Renal pelvis (tissue), 12 donors: ENCODE data around the gene C4orf50. TPM values are rescaled to one million over a fixed set of nuclear protein-coding genes. Genes with fewer than 3 reads are reported as not detected.

Experiments used
- DNase-seq: peaks from one replicate; pipeline ENCODE4 v3.0.0-alpha.2; 2013
- long read RNA-seq, 16 experiments: transcript quantifications; one replicate each; lab custom pipeline, GENCODE V29; 2026
- polyA plus RNA-seq, 3 donors: library from polyadenylated mRNA; unstranded; fragments of 120-200 nt; gene quantifications; one replicate each; pipeline ENCODE4 v1.2.1, GENCODE V29; 2013; ENCODE audit not compliant: insufficient read length in 3 of 3

The C4orf50 gene
- under 1 TPM in 2 of 3 donors, not detected in 1; 0.01 to 0.03 TPM for polyA plus RNA-seq
- long read RNA-seq, donor 1, result 0 reads
- long read RNA-seq, donor 2, result 0 reads
- long read RNA-seq, donor 3, result 0 reads
- long read RNA-seq, donor 4, result 0 reads
- long read RNA-seq, donor 5, result 0 reads
- long read RNA-seq, donor 6, result 0 reads
- long read RNA-seq, donor 7, result 0 reads
- long read RNA-seq, donor 8, result 0 reads
- long read RNA-seq, donor 9, result 0 reads
- long read RNA-seq, donor 10, result 0 reads
- long read RNA-seq, donor 11, result 0 reads
- long read RNA-seq, donor 12, result 0 reads
- long read RNA-seq, donor 13, result 0 reads
- long read RNA-seq, donor 14, result 0 reads
- long read RNA-seq, donor 15, result 0 reads
- long read RNA-seq, donor 16, result 0 reads

DNA sequence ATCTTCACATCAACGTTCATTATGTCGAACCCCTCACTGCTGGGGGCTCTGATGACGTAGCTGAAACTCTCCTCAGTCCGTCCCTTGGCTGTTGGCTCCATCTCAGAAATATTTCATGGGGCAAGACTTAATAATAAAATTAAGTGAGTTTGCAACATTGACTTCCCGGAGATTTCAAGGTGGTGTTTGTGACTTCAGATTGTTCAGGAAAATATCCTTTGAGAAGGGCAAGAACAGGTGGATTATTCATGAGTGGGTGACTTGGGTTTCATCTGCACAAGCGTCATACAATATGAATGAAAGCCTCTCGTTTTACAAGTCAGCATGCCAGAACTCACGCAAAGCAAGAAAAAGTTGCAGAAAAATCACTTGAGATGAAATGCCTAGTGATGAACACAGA lies at the start of gene C4orf50:
Gene C4orf50, minus strand, starts transcription at position 101 of the 400 bp plus-strand sequence.
- DNase-seq, result no peak

- DNase-seq, result no peak
Observed at GRCh38 chr4:6065934-6066590, 47.8 kb upstream of the C4orf50 start.

DNA sequence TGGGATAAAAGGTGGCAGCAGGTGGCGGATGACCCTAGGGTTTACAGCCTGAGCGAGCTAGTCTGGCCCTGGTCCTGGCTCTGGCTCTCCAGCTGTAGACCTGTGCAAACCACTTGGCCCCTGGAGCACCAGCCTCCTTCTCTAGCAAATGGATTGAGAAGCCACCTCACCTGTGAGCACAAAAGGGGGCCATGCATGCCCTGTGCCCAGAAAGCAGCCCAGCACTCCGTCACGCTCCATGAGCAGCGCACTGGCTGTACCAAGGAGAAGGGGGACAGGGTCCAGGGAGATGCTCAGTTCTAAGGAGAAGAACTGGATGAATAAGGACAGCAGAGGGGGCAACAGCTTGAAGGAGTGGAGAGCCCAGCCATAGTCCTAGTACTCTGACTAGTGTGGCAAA lies 46.9 kb upstream of the C4orf50 start:
- DNase-seq, result no peak

DNA sequence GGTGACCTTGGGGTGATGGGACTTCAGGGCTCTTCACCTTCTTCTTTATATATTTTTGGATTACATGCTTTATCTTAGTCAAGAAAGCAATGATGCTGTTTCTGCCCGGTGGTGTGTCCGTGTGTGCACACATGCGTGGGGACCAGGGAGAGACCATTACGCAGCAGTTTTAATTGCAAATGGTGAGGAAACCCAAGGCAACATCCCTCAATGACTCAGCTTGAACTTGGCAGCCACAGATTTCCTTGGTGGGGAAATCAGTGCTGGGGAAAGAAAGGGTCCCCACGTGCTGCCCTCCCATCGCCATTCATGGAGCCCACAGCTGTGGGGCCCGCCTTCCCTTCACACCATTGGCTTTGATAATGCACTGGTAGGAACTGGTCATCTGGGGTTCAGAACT lies 46.2 kb upstream of the C4orf50 start:
- DNase-seq, result no peak

GRCh38 chr4:6063684-6064083 lies 45.5 kb upstream of the C4orf50 start:
- DNase-seq, result no peak

- no peak for DNase-seq
Observed at GRCh38 chr4:6062133-6062532, 43.9 kb upstream of the C4orf50 start.

- no peak for DNase-seq
Observed at GRCh38 chr4:6059375-6059805, 41.2 kb upstream of the C4orf50 start.

GRCh38 chr4:6058531-6059374 lies 40.5 kb upstream of the C4orf50 start:
- no peak for DNase-seq

DNA sequence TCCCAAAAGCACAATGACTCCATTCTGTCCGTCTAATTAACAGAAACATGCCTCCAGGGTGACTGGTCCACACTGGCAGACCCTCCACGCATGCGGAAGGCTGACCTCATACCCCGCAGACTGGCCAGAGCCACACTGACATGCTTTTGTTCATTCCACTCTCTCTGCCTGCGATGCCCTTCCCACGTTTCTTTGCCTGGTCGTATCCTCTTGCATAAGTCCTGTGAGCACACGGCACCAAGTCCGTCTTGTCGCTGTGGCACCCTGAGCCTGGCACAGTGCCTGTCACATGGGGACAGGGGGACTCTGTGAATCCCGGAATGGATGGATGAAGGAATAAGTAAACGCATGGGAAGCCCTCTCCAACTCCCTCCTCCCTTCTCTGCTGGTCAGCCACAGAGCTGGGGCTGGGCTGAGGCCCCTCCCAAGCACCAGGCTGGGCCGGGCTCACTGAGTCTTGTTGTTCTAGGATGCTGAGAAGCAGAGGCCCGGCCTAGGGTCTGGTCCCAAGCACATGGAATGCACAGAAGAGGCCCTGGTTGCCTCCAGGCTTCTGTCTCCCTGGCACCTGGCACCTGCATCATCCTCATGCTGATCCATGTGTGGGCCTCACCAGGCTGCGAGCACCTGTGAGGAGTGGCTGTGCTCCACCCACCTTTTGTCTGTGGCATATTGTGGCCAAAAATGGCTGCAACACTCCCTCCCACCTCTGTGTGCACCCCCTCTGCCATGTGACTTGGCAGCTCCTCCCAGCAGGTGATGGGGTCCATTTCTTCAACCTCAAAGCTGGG lies 38.9 kb upstream of the C4orf50 start:
- no peak for DNase-seq

DNA sequence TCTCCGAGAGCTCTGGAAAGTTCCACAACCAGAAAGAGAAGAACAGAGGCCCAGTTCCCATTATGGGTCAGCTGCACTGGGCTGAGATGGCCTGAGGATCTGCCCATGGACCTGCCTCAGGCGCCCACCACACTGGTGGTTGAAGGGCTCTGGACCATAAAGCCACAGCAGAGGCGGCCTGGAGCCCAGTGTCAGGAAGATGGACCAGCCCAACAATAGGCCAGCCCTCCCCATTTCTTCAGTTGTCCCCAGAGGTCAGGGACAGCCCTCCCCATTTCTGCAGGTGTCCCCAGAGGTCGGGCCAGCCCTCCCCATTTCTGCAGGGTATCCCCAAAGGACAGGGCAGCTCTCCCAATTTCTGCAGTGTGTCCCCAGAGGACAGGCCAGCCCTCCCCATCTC lies 37.2 kb upstream of the C4orf50 start:
- DNase-seq, result no peak

DNA sequence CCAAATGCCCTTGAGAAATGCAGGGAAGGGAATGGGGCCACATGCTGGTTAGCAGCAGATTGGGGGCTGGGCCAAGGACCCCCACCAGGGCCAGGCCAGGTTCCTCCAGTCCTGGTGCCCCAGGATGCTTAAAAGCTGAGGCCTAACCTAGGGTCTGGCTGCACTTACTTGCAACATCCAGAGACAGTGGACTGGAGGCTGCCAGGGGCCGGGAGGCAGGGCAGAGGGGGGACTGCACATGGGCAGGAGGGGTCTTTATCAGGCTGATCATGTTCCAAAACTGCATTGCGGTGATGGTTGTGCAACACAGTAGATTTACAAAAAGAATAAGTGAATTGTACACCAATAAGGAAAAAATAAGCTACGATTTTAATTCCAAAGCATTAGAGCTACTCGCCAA lies 36.8 kb upstream of the C4orf50 start:
- DNase-seq, result no peak

- no peak for DNase-seq
Observed at GRCh38 chr4:6054162-6054922, 36.1 kb upstream of the C4orf50 start.

DNA sequence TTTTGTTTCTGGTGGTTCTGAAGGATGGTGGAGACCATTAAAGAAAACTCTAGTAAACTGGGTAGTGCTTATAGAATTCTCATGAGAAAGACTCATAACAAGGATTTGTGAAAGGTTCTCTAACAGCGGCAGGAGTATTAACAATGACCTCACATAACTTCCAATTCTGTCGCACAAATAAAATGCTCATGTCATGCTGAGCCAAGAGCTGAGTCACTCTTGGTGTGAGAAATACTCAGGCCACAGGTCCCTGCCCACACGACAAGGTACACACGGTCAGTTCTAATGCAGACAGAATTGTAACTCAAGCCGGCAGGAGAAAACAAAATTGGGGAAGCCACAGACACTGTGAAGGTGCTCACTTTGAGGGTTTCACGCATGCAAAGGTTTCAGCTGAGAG lies 34.4 kb upstream of the C4orf50 start:
- no peak for DNase-seq

- no peak for DNase-seq
Observed at GRCh38 chr4:6050551-6050950, 32.3 kb upstream of the C4orf50 start.

GRCh38 chr4:6049985-6050384 lies 31.8 kb upstream of the C4orf50 start:
- no peak for DNase-seq

GRCh38 chr4:6049278-6049677 lies 31.0 kb upstream of the C4orf50 start:
- DNase-seq, result no peak

DNA sequence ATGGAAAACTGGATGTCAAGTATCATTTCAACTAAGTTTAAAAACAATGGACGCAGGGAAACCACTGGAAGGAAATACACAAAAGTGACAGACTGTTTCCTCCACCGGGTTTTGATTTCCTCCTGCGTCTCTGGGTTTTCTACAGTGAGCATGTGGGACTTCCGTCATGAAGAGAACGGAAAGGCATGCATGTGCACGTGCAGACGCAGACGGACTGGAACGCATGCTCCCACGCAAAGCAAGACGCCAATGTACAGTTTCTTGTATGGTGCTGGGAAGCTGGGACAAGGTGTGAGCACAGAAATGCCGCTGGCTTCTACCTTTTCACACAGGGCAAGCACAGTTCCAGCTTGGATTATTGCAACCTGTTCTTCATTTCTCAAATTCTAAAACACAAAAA lies 30.3 kb upstream of the C4orf50 start:
- no peak for DNase-seq

GRCh38 chr4:6047130-6047673 lies 29.0 kb upstream of the C4orf50 start:
- no peak for DNase-seq

GRCh38 chr4:6046526-6047129 lies 28.4 kb upstream of the C4orf50 start:
- no peak for DNase-seq

GRCh38 chr4:6044805-6045204 lies 26.6 kb upstream of the C4orf50 start:
- no peak for DNase-seq
